Measurements from ENCODE around the gene M1AP. TPM values are rescaled to one million over a fixed set of nuclear protein-coding genes. Genes with fewer than 3 reads are reported as not detected.

Gene M1AP
- total RNA-seq, 1 donor from 2014 or later: 0.74 TPM

- Mint-ChIP-seq H3K27me3 (ENCODE audit: unreplicated experiment) (peaks cover 1% of the 10 kb centered on the region), H3K9me3 (ENCODE audit: unreplicated experiment) (no peaks in the 10 kb centered on the region), H3K4me1 (ENCODE audit: unreplicated experiment) (no peaks in the 10 kb centered on the region), H3K27ac (ENCODE audit: unreplicated experiment) (no peak overlapping the region), H3K4me3 (ENCODE audit: unreplicated experiment) (no peak overlapping the region), H3K36me3 (ENCODE audit: low read depth, unreplicated experiment) (no peaks in the 10 kb centered on the region)
- no peak for TF ChIP-seq CTCF (IDR thresholded peaks at IDR 0.05; ENCODE audit: unreplicated experiment)
- DNase-seq (ENCODE audit: low spot score): no peak
These were observed 109.2 kb downstream of the M1AP start for GRCh38 chr2:74538881-74539339.

GRCh38 chr2:74537140-74537539, 111.0 kb downstream of the M1AP start:
- H3K9me3 Mint-ChIP-seq (ENCODE audit: unreplicated experiment): no peaks in the 10 kb centered on the region
- H3K4me1 Mint-ChIP-seq (ENCODE audit: unreplicated experiment): no peaks in the 10 kb centered on the region
- H3K4me3 Mint-ChIP-seq (ENCODE audit: unreplicated experiment): no peak overlapping the region
- H3K36me3 Mint-ChIP-seq (ENCODE audit: low read depth, unreplicated experiment): peaks cover 2% of the 10 kb centered on the region
- no peak for DNase-seq (ENCODE audit: low spot score)
- H3K27ac Mint-ChIP-seq (ENCODE audit: unreplicated experiment): no peak overlapping the region
- no peak for TF ChIP-seq CTCF (IDR thresholded peaks at IDR 0.05; ENCODE audit: unreplicated experiment)
- peaks cover 2% of the 10 kb centered on the region for H3K27me3 Mint-ChIP-seq (ENCODE audit: unreplicated experiment)

GRCh38 chr2:74536166-74536950, 111.8 kb downstream of the M1AP start:
- H3K27me3 Mint-ChIP-seq (ENCODE audit: unreplicated experiment): peaks cover 2% of the 10 kb centered on the region
- H3K4me3 Mint-ChIP-seq (ENCODE audit: unreplicated experiment): no peak overlapping the region
- H3K4me1 Mint-ChIP-seq (ENCODE audit: unreplicated experiment): peaks cover 3% of the 10 kb centered on the region
- H3K36me3 Mint-ChIP-seq (ENCODE audit: low read depth, unreplicated experiment): peaks cover 9% of the 10 kb centered on the region
- H3K27ac Mint-ChIP-seq (ENCODE audit: unreplicated experiment): no peak overlapping the region
- TF ChIP-seq CTCF (IDR thresholded peaks at IDR 0.05; ENCODE audit: unreplicated experiment): no peak
- DNase-seq (ENCODE audit: low spot score): no peak
- no peaks in the 10 kb centered on the region for H3K9me3 Mint-ChIP-seq (ENCODE audit: unreplicated experiment)

- peaks cover 13% of the 10 kb centered on the region for H3K36me3 Mint-ChIP-seq (ENCODE audit: low read depth, unreplicated experiment)
- no peak overlapping the region for H3K27ac Mint-ChIP-seq (ENCODE audit: unreplicated experiment)
- no peak overlapping the region for H3K4me3 Mint-ChIP-seq (ENCODE audit: unreplicated experiment)
- DNase-seq (ENCODE audit: low spot score): no peak
- TF ChIP-seq CTCF (IDR thresholded peaks at IDR 0.05; ENCODE audit: unreplicated experiment): no peak
- peaks cover 5% of the 10 kb centered on the region for H3K4me1 Mint-ChIP-seq (ENCODE audit: unreplicated experiment)
- H3K27me3 Mint-ChIP-seq (ENCODE audit: unreplicated experiment): peaks cover 2% of the 10 kb centered on the region
- no peaks in the 10 kb centered on the region for H3K9me3 Mint-ChIP-seq (ENCODE audit: unreplicated experiment)
These were observed 112.6 kb downstream of the M1AP start for GRCh38 chr2:74535440-74535965.

- TF ChIP-seq CTCF (IDR thresholded peaks at IDR 0.05; ENCODE audit: unreplicated experiment): no peak
- Mint-ChIP-seq H3K27ac (ENCODE audit: unreplicated experiment) (no peak overlapping the region), H3K36me3 (ENCODE audit: low read depth, unreplicated experiment) (peaks cover 13% of the 10 kb centered on the region), H3K4me1 (ENCODE audit: unreplicated experiment) (peaks cover 5% of the 10 kb centered on the region), H3K27me3 (ENCODE audit: unreplicated experiment) (peaks cover 2% of the 10 kb centered on the region), H3K4me3 (ENCODE audit: unreplicated experiment) (no peak overlapping the region), H3K9me3 (ENCODE audit: unreplicated experiment) (no peaks in the 10 kb centered on the region)
- no peak for DNase-seq (ENCODE audit: low spot score)
These were observed 113.7 kb downstream of the M1AP start for GRCh38 chr2:74534411-74534810.

All from endothelial cell (in vitro differentiated cells).